Left lung (tissue), 10 donors: ENCODE results near the gene COL18A1. TPM values are rescaled to one million over a fixed set of nuclear protein-coding genes. Genes with fewer than 3 reads are reported as not detected.

ENCODE experiments used
- ATAC-seq: fragments of 200-7000 bp; cut with Tn5 transposase; one replicate; pipeline ENCODE4 v1.9.1; 2020; ENCODE audit warnings: moderate library complexity
- DNase-seq, 4 donors: peaks; one replicate each; pipeline ENCODE4 v3.0.0-alpha.2; 2013 to 2020
- H3K27ac ChIP-seq, 2 donors: fragments of 200-600 bp; sonication (generic) in 1 of 2; one replicate each; pipeline versions ENCODE4 v1.5.0 to v1.8.0; 2020 to 2021
- H3K27me3 ChIP-seq, 2 donors: fragments of 200-600 bp; sonication (generic) in 1 of 2; one replicate each; pipeline versions ENCODE4 v1.5.0 to v1.8.0; 2020 to 2021
- H3K36me3 ChIP-seq, 2 donors: fragments of 200-600 bp; sonication (generic) in 1 of 2; one replicate each; pipeline versions ENCODE4 v1.5.0 to v1.8.0; 2020 to 2021
- H3K4me1 ChIP-seq, 2 donors: fragments of 200-600 bp; one replicate each; pipeline ENCODE4 v1.8.0; 2021
- H3K4me3 ChIP-seq, 2 donors: fragments of 200-600 bp; sonication (generic) in 1 of 2; one replicate each; pipeline versions ENCODE4 v1.5.0 to v1.8.0; 2020 to 2021; ENCODE audit warnings: mild to moderate bottlenecking in 1 of 2
- H3K9me3 ChIP-seq, 2 donors: fragments of 200-600 bp; sonication (generic) in 1 of 2; one replicate each; pipeline versions ENCODE4 v1.5.0 to v1.8.0; 2020 to 2021
- CTCF ChIP-seq, 2 donors: fragments of 200-600 bp; sonication (generic) in 1 of 2; IDR thresholded peaks; one replicate each; pipeline versions ENCODE4 v1.5.0 to v1.8.0; 2021; ENCODE audit warnings: antibody characterized with exemption in 2 of 2
- intact Hi-C, 2 donors: fragments of 100-400 bp; cut with DNase I; formaldehyde crosslinking; loops; one replicate each; pipeline versions ENCODE4 v1.11.2 to v1.14.2; 2022
- polyA plus RNA-seq, 6 donors: library from polyadenylated mRNA; unstranded; fragments of 120-200 nt; gene quantifications; one replicate each; pipeline ENCODE4 v1.2.1, GENCODE V29; 2013; ENCODE audit not compliant: insufficient read length in 6 of 6
- total RNA-seq, 2 donors: library from RNA; stranded (reverse); fragmentation: NEBNext Ultra II Directional; extraction: Animal tissue kit (Norgen Biotek cat#: 25700); gene quantifications; one replicate each; pipeline ENCODE4 v1.2.1, GENCODE V29; 2021
- donor health status: DM: no; HTN: yes; CAD: no.
- donor health status: DM: no; HTN: no; CAD: no.

The COL18A1 gene
- total and polyA plus RNA-seq, 8 donors: 39.3 to 90.2 (median 64.0) TPM

- Histone ChIP-seq H3K4me3 (no peak overlapping the region), H3K4me1 (peaks cover 0 to 44% of the 10 kb centered on the region in 2 donors), H3K27ac (peak overlapping the region; percentile 53 to 88), H3K27me3 (no peaks in the 10 kb centered on the region), H3K9me3 (no peaks in the 10 kb centered on the region), H3K36me3 (peaks cover 0 to 60% of the 10 kb centered on the region in 2 donors)
- ATAC-seq (no peak), DNase-seq (peak in 1 of 4 donors; percentile 32)
- intact Hi-C loops: no loop called here
- TF ChIP-seq CTCF (IDR thresholded peaks at IDR 0.05): no peak
Observed at GRCh38 chr21:45533361-45533845, 128.4 kb downstream of the COL18A1 start.

GRCh38 chr21:45533846-45534635 lies 129.1 kb downstream of the COL18A1 start:
- peak overlapping the region in 1 of 2 donors; percentile 5 for H3K4me3 ChIP-seq
- intact Hi-C loops: no loop called here
- ATAC-seq (no peak), DNase-seq (peak in 2 of 4 donors; percentile 31 to 74)
- peaks cover 0 to 44% of the 10 kb centered on the region in 2 donors for H3K4me1 ChIP-seq
- H3K27ac ChIP-seq: peak overlapping the region in 1 of 2 donors; percentile 88
- H3K9me3 ChIP-seq: no peaks in the 10 kb centered on the region
- H3K27me3 ChIP-seq: no peaks in the 10 kb centered on the region
- no peak for TF ChIP-seq CTCF (IDR thresholded peaks at IDR 0.05)
- peaks cover 0 to 54% of the 10 kb centered on the region in 2 donors for H3K36me3 ChIP-seq

- H3K9me3 ChIP-seq: no peaks in the 10 kb centered on the region
- no peak for TF ChIP-seq CTCF (IDR thresholded peaks at IDR 0.05)
- peaks cover 0 to 48% of the 10 kb centered on the region in 2 donors for H3K36me3 ChIP-seq
- ATAC-seq (peak; percentile 34), DNase-seq (peak; percentile 59 to 90 (median 74))
- H3K4me3 ChIP-seq: peak overlapping the region in 1 of 2 donors; percentile 22
- H3K27ac ChIP-seq: peak overlapping the region in 1 of 2 donors; percentile 88
- intact Hi-C loops: no loop called here
- H3K27me3 ChIP-seq: no peaks in the 10 kb centered on the region
- peaks cover 0 to 44% of the 10 kb centered on the region in 2 donors for H3K4me1 ChIP-seq
Observed at GRCh38 chr21:45534636-45535331, 129.8 kb downstream of the COL18A1 start.

GRCh38 chr21:45535341-45536081 lies 130.5 kb downstream of the COL18A1 start:
- intact Hi-C loops: no loop called here
- Histone ChIP-seq H3K27ac (peak overlapping the region; percentile 53 to 88), H3K27me3 (no peaks in the 10 kb centered on the region), H3K4me1 (peaks cover 0 to 49% of the 10 kb centered on the region in 2 donors), H3K9me3 (no peaks in the 10 kb centered on the region), H3K4me3 (peak overlapping the region in 1 of 2 donors; percentile 22), H3K36me3 (peaks cover 0 to 41% of the 10 kb centered on the region in 2 donors)
- peak; percentile 45 for ATAC-seq
- TF ChIP-seq CTCF (IDR thresholded peaks at IDR 0.05): no peak
- DNase-seq: peak in 2 of 4 donors; percentile 87
